Lung microvascular endothelial cell (primary cell): ENCODE measurements around the gene POU4F1. TPM values are rescaled to one million over a fixed set of nuclear protein-coding genes. Genes with fewer than 3 reads are reported as not detected.

Source experiments
- DNase-seq, 2 donors: peaks; one replicate each; pipeline versions ENCODE4 v3.0.0 to v3.0.0-alpha.2; 2010; ENCODE audit warnings: low read depth in 2 of 2
- total RNA-seq: library from RNA; depleted of rRNA; stranded (reverse); fragments of >200 nt; gene quantifications from 2 replicates; pipeline ENCODE4 v1.2.1, GENCODE V29; 2014

POU4F1 gene
- total RNA-seq, 1 donor from 2014 or later: 0.20 TPM

DNA sequence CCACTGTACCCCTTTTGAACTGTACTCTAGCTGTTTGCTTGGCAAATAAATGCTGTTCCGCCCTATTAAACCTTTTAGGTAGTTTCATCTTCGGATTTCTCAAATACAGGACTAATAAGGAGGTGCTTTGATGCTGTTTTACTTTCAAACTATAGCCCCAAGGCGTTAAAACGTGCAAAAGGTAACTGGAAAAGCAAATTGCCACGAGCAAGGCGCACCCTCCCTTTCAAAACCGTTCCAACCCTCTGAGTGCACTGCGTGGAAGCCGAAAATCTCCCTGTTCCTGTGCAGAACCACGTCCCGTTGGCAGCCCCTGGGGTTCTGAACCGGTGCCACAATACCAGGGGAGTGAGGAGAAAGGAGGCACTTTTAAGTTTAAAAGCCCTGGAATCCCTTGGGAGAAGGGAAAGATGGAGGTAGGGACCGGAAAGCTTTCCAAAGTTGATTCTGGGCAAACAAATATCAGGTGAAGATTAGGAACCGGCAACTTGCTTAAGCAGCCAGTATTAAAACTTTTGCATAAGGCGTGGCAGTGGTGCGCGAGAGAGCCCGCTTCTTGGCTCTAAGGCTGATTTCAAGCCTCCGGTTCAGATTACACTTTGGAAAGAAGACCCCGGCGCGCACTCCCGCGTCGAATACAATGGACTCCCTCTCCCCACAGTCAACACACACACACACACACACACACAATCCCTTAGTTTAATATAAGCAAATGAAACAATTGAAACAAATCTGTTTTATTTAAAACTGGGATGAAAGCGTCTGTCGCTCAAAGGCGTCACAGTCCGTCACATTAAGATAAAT, 9.5 kb downstream of the POU4F1 start:
- DNase-seq: no peak

DNA sequence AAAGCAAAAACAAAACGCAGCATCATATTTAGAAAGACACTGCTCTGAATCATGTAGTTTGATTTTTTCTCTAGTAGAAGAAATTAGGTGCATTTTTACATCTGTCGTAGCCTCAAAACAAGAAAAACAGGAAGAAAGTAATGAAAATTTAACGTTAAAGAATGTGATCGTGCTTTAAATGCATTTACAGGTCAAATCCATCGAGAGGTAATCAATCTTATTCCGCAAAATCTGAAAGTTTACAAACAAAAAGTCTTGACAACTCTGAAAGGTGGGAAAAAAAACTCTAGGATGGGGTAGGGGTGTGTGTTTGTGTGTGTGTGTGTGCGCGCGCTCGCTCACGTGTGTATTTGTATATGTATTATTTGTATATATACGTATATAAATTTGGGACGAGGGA, 10.2 kb downstream of the POU4F1 start:
- DNase-seq: no peak

DNA sequence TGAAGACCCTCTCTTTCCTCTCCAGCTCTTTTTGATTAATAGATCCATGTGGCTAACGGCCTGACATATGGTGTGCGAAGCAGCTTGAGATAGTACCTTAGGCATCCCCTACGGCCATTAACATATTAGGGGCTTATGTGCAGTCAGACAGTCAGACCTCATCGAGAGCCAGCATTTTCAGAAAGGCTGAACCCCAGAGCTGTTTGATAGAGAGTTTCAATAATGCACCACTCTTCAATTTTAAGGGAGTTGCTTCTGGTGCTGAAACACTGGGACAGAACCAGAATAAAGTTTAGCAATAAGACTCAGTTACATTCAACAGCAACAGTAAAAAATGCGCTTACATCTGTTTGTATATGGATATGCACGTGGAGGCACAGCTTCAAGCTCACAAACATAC, 10.8 kb downstream of the POU4F1 start:
- no peak for DNase-seq

DNA sequence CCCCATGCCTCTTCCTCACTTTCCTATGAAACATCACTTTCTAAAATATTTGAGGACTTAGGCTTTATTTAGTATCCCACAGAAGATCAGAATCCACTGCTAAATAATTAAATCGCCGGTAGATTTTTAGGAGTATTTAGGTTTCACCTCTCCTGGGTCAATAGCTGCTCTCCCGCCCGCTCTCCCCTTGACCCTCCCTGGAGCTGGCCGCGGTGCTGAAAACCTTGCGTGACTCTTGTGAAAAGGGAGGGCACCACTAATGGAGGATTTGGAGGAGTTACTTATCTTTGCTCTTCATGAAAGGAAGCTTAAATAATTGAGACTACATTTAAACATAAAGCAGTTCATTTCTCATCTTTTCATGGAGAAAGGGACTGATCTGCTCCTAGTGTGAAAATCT, 14.1 kb downstream of the POU4F1 start:
- peak in 1 of 2 donors; percentile 48 for DNase-seq

DNA sequence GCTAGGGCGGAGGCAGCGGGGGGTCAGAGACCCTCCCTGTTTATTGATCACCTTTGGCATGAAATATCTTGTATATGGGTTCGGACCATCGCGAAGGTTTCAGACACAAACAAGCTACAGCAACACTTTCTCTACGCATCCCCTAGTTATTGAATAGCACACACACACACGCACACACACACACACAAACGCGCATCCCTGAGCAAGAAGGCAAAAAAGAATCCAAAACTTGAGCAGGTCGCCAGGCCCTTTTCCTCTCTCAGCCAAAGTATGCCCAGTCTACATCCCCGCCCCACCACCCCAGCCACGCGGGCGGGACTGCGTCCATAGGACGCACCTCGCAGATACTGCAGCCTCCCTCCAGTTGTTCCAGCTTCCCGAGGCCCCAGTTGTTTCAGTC, 16.0 kb downstream of the POU4F1 start:
- DNase-seq: no peak

DNA sequence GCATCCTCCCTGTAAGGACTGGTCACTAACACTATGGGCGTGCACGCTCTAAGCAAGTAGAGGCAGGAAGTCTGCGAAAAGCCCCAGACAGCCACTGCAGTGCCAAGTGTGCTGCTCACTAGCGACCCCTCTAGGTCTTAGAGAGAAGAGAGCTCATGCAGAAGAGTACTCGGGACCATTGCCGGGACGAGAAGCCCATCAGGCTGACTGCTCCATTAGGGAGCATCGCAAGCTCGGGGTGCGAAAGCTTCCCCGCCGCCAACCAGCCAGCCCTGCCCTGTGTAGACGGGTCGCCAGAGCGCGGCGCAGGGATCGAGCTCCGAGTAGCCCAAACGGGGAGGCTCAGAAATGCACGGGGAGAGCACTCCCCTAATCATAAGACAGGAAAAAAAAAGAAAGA, 16.6 kb downstream of the POU4F1 start:
- no peak for DNase-seq

DNA sequence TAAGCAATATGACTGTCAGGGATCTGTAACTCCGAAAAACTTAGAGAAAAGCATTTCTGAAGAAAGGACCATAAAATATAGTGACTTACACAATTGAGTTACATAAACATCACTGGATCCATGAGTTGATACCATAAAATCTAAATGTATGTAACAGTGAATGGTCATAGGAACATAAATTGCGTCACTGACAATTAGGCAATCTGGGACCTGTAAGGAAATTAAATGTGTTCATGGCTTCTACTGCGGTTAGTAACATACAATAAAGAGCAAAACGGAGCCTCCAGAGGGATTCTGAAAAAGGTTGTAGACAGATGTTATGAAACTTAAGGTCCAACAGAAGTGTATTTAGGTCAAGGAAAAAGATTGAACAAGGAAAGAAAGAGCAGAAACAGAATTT, 27.1 kb downstream of the POU4F1 start:
- no peak for DNase-seq

DNA sequence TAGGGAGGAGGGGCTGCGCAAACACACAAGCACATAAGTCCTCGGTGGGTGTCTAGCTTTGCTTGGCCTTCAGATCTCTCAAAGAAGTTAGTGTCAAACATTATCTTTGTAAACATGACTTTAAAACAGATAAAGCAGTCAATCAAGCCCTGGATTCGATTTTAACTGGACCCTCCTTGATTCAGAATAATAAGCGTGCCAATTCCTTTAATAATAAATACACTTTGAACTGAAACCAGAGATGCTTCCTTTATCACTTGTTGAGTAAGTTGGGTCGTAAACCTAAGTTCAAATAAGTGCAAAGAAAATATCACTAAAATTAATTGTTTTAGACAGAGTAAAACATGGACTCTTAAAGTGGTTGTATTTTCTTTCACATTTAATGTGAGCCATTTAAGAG, 30.9 kb downstream of the POU4F1 start:
- no peak for DNase-seq

DNA sequence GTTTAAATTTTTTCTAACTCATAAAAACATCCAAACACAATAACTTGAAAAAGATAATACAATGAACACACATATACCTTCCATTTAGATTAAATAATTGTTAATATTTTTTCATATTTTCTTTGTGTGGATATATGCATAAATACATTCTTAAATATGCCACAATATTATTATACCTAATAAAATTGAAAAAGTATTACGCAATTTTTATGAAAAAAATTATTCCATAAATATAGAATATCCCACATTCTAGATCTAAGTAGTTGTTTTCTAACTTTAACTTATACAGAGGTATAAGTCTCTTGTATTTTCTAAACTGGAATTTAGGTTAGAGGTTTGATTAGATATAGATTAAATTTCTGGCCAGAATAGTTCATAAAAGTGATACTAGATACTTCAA, 34.3 kb downstream of the POU4F1 start:
- no peak for DNase-seq

DNA sequence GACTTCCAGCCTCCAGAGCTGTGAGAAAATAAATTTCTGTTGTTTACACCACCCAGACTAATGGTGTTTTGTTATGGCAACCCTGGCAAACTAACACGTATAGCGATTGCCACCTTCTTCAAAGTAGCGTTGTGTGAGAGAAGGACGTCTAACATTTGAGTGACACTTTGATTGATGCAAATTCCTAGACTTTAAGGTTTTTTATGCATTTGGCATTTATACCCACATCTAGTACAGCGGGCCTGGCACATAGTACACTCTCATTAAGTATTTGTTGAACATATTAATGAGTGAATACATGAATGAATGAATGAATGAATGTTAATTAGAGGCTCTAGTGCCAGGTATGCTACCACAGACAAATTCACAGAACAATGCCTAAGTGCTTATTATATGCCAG, 36.7 kb downstream of the POU4F1 start:
- no peak for DNase-seq

DNA sequence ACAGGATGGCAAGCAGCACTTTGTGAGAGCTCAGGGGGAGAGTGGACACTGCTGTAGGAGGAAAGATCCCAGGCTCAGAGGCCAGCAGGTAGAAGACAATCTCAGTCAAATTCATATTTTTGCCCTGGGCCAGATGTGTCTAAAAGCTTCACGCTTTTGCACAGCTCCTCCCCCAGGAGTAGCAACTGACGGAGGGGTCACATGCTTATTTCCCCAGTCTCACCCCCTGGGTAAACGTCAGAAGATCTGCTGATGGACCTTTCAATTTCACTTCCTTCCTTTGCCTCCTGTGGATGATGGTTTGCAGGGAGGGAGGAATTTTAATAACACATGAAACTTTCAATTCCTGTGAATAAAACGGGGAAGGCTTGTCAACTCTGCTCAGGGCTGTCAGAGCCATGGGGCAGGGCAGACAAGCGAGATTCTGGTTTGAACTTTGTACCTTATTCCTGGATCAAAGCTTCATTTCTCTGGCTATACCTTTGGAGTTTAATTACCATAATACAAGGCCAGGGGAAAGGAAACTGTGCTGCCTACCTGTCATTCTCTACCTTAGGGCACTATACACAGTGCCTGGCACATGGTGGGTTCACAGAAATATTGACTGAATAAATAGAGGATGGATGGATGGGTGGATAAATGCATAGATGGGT, 41.0 kb downstream of the POU4F1 start:
- DNase-seq: no peak

Other genes with a start within 250 kb of the POU4F1 start
- gene OBI1, start 55.6 kb upstream of the POU4F1 start, total RNA-seq: 14.2 and 17.3 TPM in 2 replicates